NCI-H2171 (cell line): Measurements from ENCODE around the gene TEFM.
"Not testable (repeated sequence)": the region's sequence is repeated elsewhere in the genome, so short reads cannot be mapped to it uniquely, and the experiment has no call there.

Source experiments
- DNase-seq: peaks from one replicate; lab custom pipeline; 2025; lab: John Stamatoyannopoulos, UW

Gene TEFM

GRCh38 chr17:30906101-30906911 lies at the start of gene TEFM:
Gene TEFM (minus strand): TSS chr17:30906238. CDS start chr17:30906198, 40 bp downstream.
- DNase-seq = peak; percentile 80

- no peak for DNase-seq
These were observed 48.2 kb upstream of the TEFM start for GRCh38 chr17:30954046-30954830.

GRCh38 chr17:30952638-30953393 lies 46.8 kb upstream of the TEFM start:
- no peak for DNase-seq

GRCh38 chr17:30950669-30951399 lies 44.8 kb upstream of the TEFM start:
- no peak for DNase-seq

GRCh38 chr17:30950189-30950588 lies 44.2 kb upstream of the TEFM start:
- DNase-seq = no peak

- no peak for DNase-seq
These were observed 41.8 kb upstream of the TEFM start for GRCh38 chr17:30947796-30948195.

- DNase-seq = no peak
These were observed 36.5 kb upstream of the TEFM start for GRCh38 chr17:30942308-30943079.

GRCh38 chr17:30939051-30939689 lies 33.1 kb upstream of the TEFM start:
- DNase-seq = no peak

- DNase-seq = no peak
These were observed 27.9 kb upstream of the TEFM start for GRCh38 chr17:30933966-30934365.

GRCh38 chr17:30931582-30931981 lies 25.5 kb upstream of the TEFM start:
- not testable (repeated sequence) for DNase-seq

GRCh38 chr17:30930495-30930894 lies 24.5 kb upstream of the TEFM start:
- DNase-seq = no peak

- DNase-seq = not testable (repeated sequence)
These were observed 23.8 kb upstream of the TEFM start for GRCh38 chr17:30929861-30930260.

- no peak for DNase-seq
These were observed 23.1 kb upstream of the TEFM start for GRCh38 chr17:30929081-30929633.

GRCh38 chr17:30928584-30928983 lies 22.5 kb upstream of the TEFM start:
- no peak for DNase-seq

- DNase-seq = no peak
These were observed 21.7 kb upstream of the TEFM start for GRCh38 chr17:30927756-30928155.

- DNase-seq = no peak
These were observed 20.5 kb upstream of the TEFM start for GRCh38 chr17:30926516-30926915.

- no peak for DNase-seq
These were observed 18.3 kb upstream of the TEFM start for GRCh38 chr17:30924341-30924740.

- DNase-seq = no peak
These were observed 16.4 kb upstream of the TEFM start for GRCh38 chr17:30922235-30923030.

GRCh38 chr17:30921544-30922196 lies 15.6 kb upstream of the TEFM start, which contains the start of gene ADAP2:
Gene ADAP2 (plus strand): TSS chr17:30921945. CDS start chr17:30922015, 70 bp downstream.
- DNase-seq = no peak
